NB4 (cell line): ENCODE results near the gene PSMB3.
"Not testable (repeated sequence)": the region's sequence is repeated elsewhere in the genome, so short reads cannot be mapped to it uniquely, and the experiment has no call there.

ENCODE experiments used
- DNase-seq: peaks from one replicate; pipeline ENCODE4 v3.0.0; 2010; ENCODE audit warnings: low read depth
- H3K4me3 ChIP-seq: one replicate; pipeline ENCODE4 v1.5.1; 2011; ENCODE audit warnings: mild to moderate bottlenecking, low read depth, low read length, moderate library complexity
- MYC ChIP-seq: IDR thresholded peaks from 2 replicates; pipeline ENCODE4 v1.6.1; 2011; ENCODE audit warnings: low read depth, low read length
- POLR2A ChIP-seq: IDR thresholded peaks from 2 replicates; pipeline ENCODE4 v1.6.1; 2011; ENCODE audit warnings: mild to moderate bottlenecking; ENCODE audit not compliant: insufficient read length; ENCODE audit errors: extremely low read depth
- TF ChIP-seq, protein P1 (sequence below): IDR thresholded peaks from one replicate; pipeline ENCODE4 v1.5.1; 2012; ENCODE audit warnings: low read depth, low read length
- TF ChIP-seq, protein P2 (sequence below): IDR thresholded peaks from 2 replicates; pipeline ENCODE4 v1.6.1; 2011; ENCODE audit warnings: low read depth, low read length

Gene PSMB3

DNA sequence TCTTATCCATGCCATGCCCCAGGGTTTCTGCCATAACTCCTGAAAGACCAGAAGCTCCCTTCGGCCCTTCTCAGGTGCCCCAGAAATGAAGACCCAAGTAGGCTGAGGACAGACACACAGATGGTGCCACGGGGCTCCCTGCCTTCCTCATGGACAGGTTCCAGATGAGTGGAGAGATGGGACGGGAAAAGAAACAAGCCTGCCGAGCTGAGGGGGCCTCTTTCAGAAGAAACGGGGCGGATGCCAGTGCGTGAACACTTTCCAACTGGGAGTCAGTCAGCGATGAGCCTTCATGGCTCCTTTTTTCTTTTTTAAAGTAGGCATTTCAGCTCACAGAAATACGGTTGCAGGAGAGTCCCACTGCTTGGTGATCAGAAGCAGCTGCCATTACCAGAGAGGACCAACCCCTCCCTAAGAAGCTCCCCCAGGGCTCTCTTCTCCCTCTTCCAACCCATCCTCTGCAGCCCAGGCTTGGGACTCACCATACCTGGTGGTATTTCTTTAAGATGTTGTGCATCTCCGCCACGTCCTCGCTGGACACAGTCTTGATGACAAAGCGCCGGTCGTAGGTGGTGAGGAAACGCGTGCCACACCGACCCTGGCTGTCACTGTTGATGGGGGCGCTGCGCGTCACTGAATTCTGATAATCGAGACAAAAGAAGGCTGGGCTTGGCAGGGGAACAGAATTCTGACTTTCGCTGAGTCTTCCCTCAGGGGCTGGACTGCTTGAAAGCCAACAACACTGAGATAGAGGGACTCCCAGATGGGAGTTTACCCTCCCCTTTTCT lies 27.6 kb downstream of the PSMB3 start:
- TF ChIP-seq, protein P1, sequence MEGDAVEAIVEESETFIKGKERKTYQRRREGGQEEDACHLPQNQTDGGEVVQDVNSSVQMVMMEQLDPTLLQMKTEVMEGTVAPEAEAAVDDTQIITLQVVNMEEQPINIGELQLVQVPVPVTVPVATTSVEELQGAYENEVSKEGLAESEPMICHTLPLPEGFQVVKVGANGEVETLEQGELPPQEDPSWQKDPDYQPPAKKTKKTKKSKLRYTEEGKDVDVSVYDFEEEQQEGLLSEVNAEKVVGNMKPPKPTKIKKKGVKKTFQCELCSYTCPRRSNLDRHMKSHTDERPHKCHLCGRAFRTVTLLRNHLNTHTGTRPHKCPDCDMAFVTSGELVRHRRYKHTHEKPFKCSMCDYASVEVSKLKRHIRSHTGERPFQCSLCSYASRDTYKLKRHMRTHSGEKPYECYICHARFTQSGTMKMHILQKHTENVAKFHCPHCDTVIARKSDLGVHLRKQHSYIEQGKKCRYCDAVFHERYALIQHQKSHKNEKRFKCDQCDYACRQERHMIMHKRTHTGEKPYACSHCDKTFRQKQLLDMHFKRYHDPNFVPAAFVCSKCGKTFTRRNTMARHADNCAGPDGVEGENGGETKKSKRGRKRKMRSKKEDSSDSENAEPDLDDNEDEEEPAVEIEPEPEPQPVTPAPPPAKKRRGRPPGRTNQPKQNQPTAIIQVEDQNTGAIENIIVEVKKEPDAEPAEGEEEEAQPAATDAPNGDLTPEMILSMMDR = no peak
- TF ChIP-seq, protein P2, sequence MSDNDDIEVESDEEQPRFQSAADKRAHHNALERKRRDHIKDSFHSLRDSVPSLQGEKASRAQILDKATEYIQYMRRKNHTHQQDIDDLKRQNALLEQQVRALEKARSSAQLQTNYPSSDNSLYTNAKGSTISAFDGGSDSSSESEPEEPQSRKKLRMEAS = no peak
- TF ChIP-seq MYC (no peak), POLR2A (no peak)
- H3K4me3 ChIP-seq = no peak overlapping the region
- DNase-seq = no peak

DNA sequence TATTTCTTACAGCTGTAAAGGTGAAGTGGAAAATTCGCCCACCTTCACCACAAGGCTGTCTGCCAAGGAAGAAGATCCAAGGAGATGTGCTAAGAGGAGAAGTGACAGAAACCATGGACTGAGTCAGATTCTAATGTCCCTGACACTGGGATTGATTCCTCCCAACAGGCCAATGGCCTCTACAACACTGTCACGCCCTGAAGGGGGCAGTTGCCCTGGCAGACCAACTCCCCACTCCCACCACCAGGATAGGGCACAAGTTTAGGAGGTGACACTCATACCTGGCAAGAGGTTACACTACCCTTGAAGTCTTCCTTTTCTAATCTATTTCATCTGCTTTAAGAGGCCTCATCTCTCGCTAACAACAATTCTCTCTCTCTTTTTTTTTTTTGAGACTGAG lies 30.7 kb downstream of the PSMB3 start:
- TF ChIP-seq, protein P2 = no peak
- DNase-seq = no peak
- H3K4me3 ChIP-seq = no peak overlapping the region

DNA sequence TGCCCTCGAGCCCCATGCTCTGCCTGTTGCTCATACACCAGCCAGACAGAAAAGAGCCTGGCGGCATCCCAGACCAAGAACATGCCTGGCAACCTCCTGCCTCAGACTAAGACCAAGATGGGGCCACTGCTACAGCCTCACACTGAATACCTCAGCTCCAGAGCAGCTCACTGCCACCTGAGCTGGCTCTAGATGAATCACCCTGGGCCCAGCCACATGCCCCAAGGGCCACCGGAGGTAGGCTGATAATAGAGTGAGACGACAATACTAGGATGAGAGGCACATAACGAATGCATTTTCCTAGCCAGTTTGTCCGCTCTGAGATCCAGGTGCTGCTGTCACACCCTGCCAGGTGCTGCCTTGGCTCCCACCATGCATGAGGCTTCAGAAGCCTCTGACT lies 33.8 kb downstream of the PSMB3 start:
- no peak overlapping the region for H3K4me3 ChIP-seq
- no peak for DNase-seq
- TF ChIP-seq, protein P1 = no peak
- TF ChIP-seq POLR2A (no peak), MYC (no peak)
- TF ChIP-seq, protein P2 = no peak

DNA sequence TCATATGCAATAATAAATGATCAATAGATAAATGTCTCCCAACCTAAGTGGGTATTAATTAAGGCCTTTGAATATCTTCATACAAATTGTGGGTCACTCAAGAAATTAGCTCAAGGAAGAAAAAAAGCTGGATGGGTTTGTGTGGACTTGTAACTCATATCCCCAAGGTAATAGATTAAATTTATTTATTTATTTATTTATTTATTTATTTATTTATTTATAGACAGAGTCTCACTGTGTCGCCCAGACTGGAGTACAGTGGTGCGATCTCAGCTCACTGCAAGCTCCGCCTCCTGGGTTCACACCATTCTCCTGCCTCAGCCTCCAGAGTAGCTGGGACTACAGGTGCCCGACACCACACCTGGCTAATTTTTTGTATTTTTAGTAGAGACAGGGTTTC lies 35.5 kb downstream of the PSMB3 start:
- not testable (repeated sequence) for DNase-seq, H3K4me3 ChIP-seq

DNA sequence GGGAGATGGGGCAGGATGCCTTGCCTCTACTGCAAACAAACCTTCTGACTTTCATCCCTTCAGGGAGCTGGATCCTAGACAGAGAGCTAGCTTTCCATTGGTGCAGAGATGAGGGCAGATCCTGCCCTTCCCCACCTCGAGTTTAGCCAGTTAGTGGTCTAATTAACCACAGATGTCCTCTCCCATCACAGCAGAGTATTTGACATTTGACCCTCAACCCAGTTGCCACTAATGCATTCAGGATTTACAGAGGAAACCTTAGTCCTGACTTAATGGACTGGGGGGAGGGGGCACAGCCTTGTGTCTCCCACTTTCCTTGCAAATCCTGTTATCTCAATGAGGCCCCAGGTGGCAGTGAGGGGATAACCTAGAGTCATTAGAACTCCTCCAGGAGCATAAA lies 36.6 kb downstream of the PSMB3 start:
- TF ChIP-seq MYC = no peak
- TF ChIP-seq POLR2A = no peak
- TF ChIP-seq, protein P2 = no peak
- TF ChIP-seq, protein P1 = no peak
- no peak for DNase-seq
- no peak overlapping the region for H3K4me3 ChIP-seq

DNA sequence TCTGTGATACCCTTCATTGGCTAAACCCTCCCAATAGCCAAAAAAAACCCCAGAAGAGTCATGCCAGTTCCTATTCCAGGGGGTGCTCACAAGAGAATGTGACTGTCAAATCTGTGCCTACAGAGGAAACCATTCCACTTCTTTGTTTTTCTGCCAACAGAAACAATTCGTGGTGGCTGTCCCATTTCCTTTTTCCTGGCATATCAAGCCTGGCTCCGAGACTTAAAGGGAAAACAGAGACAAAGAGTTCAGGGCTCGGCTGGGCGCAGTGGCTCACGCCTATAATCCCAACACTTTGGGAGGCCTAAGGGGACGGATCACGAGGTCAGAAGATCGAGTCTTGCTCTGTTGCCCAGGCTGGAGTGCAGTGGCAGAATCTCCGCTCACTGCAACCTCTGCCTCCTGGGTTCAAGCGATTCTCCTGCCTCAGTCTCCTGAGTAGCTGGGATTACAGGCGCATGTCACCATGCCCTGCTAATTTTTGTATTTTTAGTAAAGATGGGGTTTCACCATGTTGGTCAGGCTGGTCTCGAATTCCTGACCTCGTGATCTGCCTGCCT lies 37.7 kb downstream of the PSMB3 start:
- not testable (repeated sequence) for H3K4me3 ChIP-seq, DNase-seq

DNA sequence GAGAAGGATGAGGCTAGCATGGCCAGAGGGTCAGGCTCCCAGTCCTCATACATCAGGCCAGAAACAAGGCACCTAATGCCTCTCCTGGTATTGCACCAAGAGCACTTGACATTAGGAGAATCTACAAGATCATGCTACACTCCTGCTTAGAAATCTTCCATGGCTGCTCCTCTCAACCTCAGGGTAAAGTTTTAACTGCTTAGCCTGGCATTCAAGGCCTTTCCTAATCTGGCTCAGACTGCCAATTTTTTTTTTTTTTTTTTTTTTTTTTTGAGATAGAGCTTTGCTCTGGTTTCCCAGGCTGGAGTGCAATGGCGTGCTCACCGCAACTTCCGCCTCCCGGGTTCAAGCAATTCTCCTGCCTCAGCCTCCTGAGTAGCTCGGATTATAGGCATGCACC lies 38.6 kb downstream of the PSMB3 start:
- TF ChIP-seq MYC (no peak), POLR2A (no peak)
- TF ChIP-seq, protein P2 = no peak
- TF ChIP-seq, protein P1 = no peak
- H3K4me3 ChIP-seq = no peak overlapping the region
- no peak for DNase-seq
